Endodermal cell (in vitro differentiated cells): Measurements from ENCODE around the gene GMPR2. TPM values are rescaled to one million over a fixed set of nuclear protein-coding genes. Genes with fewer than 3 reads are reported as not detected.

ENCODE experiments used
- DNase-seq: peaks from one replicate; pipeline ENCODE4 v3.0.0-alpha.2; 2017
- H3K27ac ChIP-seq: 2 replicates; pipeline ENCODE4 v1.5.1; 2013; ENCODE audit warnings: mild to moderate bottlenecking, low read depth, low read length, moderate library complexity
- H3K27me3 ChIP-seq: 2 replicates; pipeline ENCODE4 v1.6.1; 2013; ENCODE audit warnings: mild to moderate bottlenecking, low read length, moderate library complexity; ENCODE audit not compliant: insufficient read depth, control insufficient read depth, poor library complexity, severe bottlenecking
- H3K36me3 ChIP-seq: 2 replicates; pipeline ENCODE4 v1.7.0; 2013; ENCODE audit warnings: mild to moderate bottlenecking, low read length, moderate library complexity; ENCODE audit not compliant: control insufficient read depth, insufficient read depth
- H3K4me1 ChIP-seq: one replicate; pipeline ENCODE4 v1.7.0; 2013; ENCODE audit warnings: low read length; ENCODE audit not compliant: control insufficient read depth, insufficient read depth
- H3K4me3 ChIP-seq: 2 replicates; pipeline ENCODE4 v1.5.1; 2013; ENCODE audit warnings: mild to moderate bottlenecking, low read length, moderate library complexity
- H3K9ac ChIP-seq: 2 replicates; pipeline ENCODE4 v1.6.1; 2013; ENCODE audit warnings: mild to moderate bottlenecking, low read length, moderate library complexity; ENCODE audit not compliant: poor library complexity, severe bottlenecking; ENCODE audit errors: extremely low read depth
- H3K9me3 ChIP-seq: 2 replicates; pipeline ENCODE4 v1.6.1; 2013; ENCODE audit warnings: mild to moderate bottlenecking, low read length, moderate library complexity; ENCODE audit not compliant: control insufficient read depth
- H3K27ac Mint-ChIP-seq: 2 replicates; pipeline ENCODE4 v1.8.0; 2020; ENCODE audit warnings: mixed read lengths
- H3K27me3 Mint-ChIP-seq: 2 replicates; pipeline ENCODE4 v1.8.0; 2021; ENCODE audit warnings: mild to moderate bottlenecking, mixed read lengths; ENCODE audit not compliant: insufficient read depth
- H3K36me3 Mint-ChIP-seq: 2 replicates; pipeline ENCODE4 v1.8.0; 2020; ENCODE audit warnings: low read depth, mixed read lengths
- H3K4me1 Mint-ChIP-seq: 2 replicates; pipeline ENCODE4 v1.8.0; 2020; ENCODE audit warnings: mixed read lengths
- H3K4me3 Mint-ChIP-seq: 2 replicates; pipeline ENCODE4 v1.8.0; 2020; ENCODE audit warnings: mild to moderate bottlenecking, moderate library complexity, mixed read lengths
- H3K9me3 Mint-ChIP-seq: 2 replicates; pipeline ENCODE4 v1.8.0; 2020; ENCODE audit warnings: mild to moderate bottlenecking, mixed read lengths
- WGBS, 2 experiments: methylation state at CpG; one replicate each; pipeline versions ENCODE4 v1.1.5 to v1.1.7; 2013; ENCODE audit warnings: missing lambda C conversion rate in 2 of 2, mixed read lengths in 1 of 2; ENCODE audit not compliant: insufficient coverage in 1 of 2, insufficient read length in 1 of 2; 5-methylcytosine and 5-hydroxymethylcytosine counted together
- total RNA-seq, 2 donors: library from RNA; stranded (reverse); fragmentation: NEBNext Ultra II Directional in 1 of 2; extraction: Animal tissue kit (Norgen Biotek cat#: 25700) in 1 of 2; gene quantifications; 2 replicates in 1 of 2; 3 replicates in 1 of 2; pipeline ENCODE4 v1.2.1, GENCODE V29; 2021
- TF ChIP-seq, protein P1 (sequence below): fragments of 200-600 bp; sonication (generic); conservative IDR thresholded peaks from 2 replicates; pipeline ENCODE4 v1.5.0; 2021; ENCODE audit warnings: antibody characterized with exemption, mild to moderate bottlenecking

GMPR2 gene
- total RNA-seq, 2 donors from 2014 or later = 56.1 to 63.1 TPM

DNA sequence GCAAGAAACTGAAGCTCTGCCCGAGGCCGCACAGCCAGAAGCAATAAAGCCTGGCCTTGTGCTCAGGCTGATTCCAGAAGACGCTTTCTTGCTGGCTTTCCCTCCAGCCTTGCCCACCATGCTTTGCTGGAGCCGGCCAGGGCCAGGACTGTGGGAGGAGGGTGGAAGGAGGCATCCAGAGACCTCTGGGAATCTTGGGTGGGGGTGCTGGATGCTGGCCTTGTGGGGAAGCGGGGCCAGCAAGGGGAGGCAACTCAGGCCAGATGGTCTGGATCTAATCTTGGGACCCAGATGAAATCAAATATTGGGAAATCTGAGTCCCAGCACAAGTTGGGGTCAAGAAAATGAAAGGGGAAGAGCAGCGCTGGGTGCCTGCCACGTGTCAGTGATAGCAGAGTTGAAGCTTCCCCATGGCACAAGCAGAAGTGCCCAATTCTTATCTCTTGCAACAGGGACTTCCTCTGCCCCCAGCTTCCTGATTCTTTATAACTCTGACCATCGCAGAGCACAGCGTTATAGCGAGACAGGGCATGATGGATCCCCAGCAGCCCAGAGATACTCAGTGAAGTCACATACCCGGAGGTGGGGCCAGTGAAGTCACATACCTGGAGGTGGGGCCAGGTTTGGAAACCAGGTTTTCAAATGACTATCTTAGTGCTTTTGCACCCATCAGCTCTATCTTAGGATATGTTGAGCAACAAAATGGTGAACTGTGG lies 45.0 kb downstream of the GMPR2 start:
- DNase-seq = no peak
- H3K9me3 ChIP-seq = no peaks in the 10 kb centered on the region
- no peaks in the 10 kb centered on the region for H3K36me3 ChIP-seq
- H3K9ac ChIP-seq = no peak overlapping the region
- H3K27ac ChIP-seq = no peak overlapping the region
- no peak overlapping the region for H3K4me3 ChIP-seq
- H3K36me3 Mint-ChIP-seq = no peaks in the 10 kb centered on the region
- H3K9me3 Mint-ChIP-seq = no peaks in the 10 kb centered on the region
- no peaks in the 10 kb centered on the region for H3K4me1 ChIP-seq
- 89 to 90% methylated on average over 8 to 11 of the region's 11 CpGs for WGBS, 2 experiments
- H3K27ac Mint-ChIP-seq = no peak overlapping the region
- H3K4me1 Mint-ChIP-seq = no peaks in the 10 kb centered on the region
- H3K27me3 Mint-ChIP-seq = no peaks in the 10 kb centered on the region
- TF ChIP-seq, protein P1, sequence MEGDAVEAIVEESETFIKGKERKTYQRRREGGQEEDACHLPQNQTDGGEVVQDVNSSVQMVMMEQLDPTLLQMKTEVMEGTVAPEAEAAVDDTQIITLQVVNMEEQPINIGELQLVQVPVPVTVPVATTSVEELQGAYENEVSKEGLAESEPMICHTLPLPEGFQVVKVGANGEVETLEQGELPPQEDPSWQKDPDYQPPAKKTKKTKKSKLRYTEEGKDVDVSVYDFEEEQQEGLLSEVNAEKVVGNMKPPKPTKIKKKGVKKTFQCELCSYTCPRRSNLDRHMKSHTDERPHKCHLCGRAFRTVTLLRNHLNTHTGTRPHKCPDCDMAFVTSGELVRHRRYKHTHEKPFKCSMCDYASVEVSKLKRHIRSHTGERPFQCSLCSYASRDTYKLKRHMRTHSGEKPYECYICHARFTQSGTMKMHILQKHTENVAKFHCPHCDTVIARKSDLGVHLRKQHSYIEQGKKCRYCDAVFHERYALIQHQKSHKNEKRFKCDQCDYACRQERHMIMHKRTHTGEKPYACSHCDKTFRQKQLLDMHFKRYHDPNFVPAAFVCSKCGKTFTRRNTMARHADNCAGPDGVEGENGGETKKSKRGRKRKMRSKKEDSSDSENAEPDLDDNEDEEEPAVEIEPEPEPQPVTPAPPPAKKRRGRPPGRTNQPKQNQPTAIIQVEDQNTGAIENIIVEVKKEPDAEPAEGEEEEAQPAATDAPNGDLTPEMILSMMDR = no peak
- no peak overlapping the region for H3K4me3 Mint-ChIP-seq
- no peaks in the 10 kb centered on the region for H3K27me3 ChIP-seq

DNA sequence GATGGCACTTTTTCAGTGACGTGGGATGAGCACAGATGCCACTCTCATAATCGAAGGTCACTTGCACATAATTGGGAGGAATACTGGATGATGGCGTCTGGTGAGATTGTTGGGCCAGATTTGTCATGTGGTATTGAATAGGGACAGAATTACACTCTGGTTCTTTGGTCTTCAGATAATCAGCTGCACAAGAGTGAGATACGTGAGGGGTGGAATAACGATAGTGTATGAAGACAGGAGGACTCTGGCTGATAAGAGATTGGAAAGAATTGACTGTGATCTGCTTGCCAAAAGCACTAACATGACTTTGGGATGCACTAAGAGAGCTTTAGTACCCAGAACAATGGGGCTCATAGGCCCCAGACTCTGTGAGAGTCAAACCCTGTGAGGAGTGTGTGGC lies 45.7 kb downstream of the GMPR2 start:
- Mint-ChIP-seq H3K9me3 (no peaks in the 10 kb centered on the region), H3K4me1 (no peaks in the 10 kb centered on the region), H3K36me3 (no peaks in the 10 kb centered on the region), H3K4me3 (no peak overlapping the region), H3K27me3 (no peaks in the 10 kb centered on the region), H3K27ac (no peak overlapping the region)
- TF ChIP-seq, protein P1 = no peak
- WGBS, 2 experiments = 93 to 94% methylated on average over 5 of the region's 5 CpGs
- Histone ChIP-seq H3K36me3 (no peaks in the 10 kb centered on the region), H3K27ac (no peak overlapping the region), H3K4me3 (no peak overlapping the region), H3K4me1 (no peaks in the 10 kb centered on the region), H3K27me3 (no peaks in the 10 kb centered on the region), H3K9me3 (no peaks in the 10 kb centered on the region), H3K9ac (no peak overlapping the region)
- no peak for DNase-seq

DNA sequence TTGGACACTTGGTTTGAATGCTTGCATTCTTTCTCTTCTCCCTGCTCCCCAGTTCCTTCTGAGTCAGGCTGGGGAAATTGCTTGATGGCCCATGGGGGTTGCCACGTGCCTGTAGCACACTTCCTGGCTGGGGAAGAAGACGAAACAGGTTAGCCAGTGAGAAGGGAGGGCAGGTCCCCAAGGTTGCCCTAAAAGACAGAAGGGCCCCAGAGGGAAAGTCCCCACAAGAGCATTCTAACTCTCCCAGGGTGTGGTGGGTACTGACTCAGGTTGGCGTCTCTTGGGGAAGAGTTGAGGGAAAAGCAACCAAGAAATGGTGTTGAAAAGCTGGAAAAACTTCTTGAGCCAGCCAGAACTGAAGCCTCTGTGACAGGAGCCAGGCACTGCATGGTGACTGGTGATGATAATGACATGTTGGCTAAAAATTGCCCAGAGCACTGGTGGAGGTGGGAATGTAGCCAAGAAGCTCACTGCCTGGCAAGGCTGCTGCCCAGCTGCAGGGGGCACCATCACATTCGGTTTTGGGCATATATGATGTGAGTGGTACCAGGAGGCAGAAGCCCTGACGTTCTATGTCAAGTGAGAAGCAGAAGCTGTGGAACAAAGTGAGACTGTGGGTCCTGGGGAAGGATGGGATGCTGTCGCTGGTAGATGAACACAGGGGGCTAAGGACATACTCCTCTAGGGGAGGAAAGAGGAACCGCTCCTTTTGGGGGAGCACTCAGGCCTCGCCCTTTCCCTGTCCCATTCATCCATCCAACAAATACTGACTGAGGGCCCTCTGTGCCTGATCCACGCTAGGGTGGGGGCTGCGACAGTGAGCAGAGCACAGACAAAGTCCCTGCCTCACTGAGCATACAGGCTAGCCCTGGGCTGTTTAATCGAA lies 46.8 kb downstream of the GMPR2 start:
- WGBS, 2 experiments = 89 to 93% methylated on average over 7 to 11 of the region's 11 CpGs
- DNase-seq = no peak
- Histone ChIP-seq H3K4me3 (no peak overlapping the region), H3K4me1 (no peaks in the 10 kb centered on the region), H3K36me3 (no peaks in the 10 kb centered on the region), H3K27me3 (no peaks in the 10 kb centered on the region), H3K9me3 (no peaks in the 10 kb centered on the region), H3K9ac (no peak overlapping the region), H3K27ac (no peak overlapping the region)
- no peaks in the 10 kb centered on the region for H3K9me3 Mint-ChIP-seq
- H3K4me1 Mint-ChIP-seq = no peaks in the 10 kb centered on the region
- TF ChIP-seq, protein P1 = peak; percentile 36
- no peaks in the 10 kb centered on the region for H3K36me3 Mint-ChIP-seq
- H3K4me3 Mint-ChIP-seq = no peak overlapping the region
- H3K27me3 Mint-ChIP-seq = no peaks in the 10 kb centered on the region
- no peak overlapping the region for H3K27ac Mint-ChIP-seq
